ENCODE measurements around the gene FECH.

FECH gene

DNA sequence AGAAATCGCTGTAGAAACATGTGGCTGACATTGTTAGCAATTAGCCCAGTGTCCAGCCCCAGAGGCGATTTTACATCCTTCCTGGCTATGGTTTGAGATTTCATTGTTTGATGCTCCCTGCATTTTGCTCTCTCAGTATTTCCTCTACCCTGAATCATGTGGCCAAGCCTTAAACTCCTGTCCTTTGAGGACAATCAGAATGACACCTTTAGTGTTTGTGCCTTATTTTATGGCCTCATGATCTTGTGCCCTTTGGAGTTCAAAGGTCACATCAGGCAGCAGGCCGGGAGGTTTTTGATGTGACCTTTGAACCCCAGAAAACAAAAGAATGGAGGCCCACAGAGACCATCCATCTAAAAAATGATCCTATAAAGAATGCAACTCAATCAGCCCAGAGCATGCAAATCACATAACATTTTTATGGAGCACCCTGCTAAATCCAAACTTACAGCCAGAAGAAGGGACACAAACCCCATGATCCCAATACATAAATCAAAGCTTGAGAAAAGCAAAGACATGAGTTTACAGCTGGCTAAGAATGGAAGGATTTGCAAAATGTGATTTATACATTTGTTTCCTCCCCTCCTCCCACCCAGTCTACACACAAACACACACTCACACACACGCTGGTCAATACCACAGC, 52.5 kb downstream of the FECH start:
- POLR2A ChIA-PET, result interaction anchor here (1.3 kb wide), 1 partner anchor 883 kb away, joined by 3 read pairs; the partner anchor contains the start of gene WDR7
- CTCF ChIA-PET, result interaction anchor here (0.7 to 1.4 kb wide), 3 partner anchors 24 to 81 kb away, joined by 3 to 6 read pairs (median 4); no protein-coding TSS in a partner anchor
- Histone ChIP-seq H3K9me3 (ENCODE audit: control insufficient read depth, insufficient read depth, low read depth, low read length) (no peaks in the 10 kb centered on the region), H3K4me1 (ENCODE audit: control insufficient read depth, insufficient read depth, low read length) (0 out of 2 replicates have a peak, but pooled peaks cover 4% of the 10 kb centered on the region), H3K27ac (ENCODE audit: extremely low read depth, low read depth, low read length) (no peak overlapping the region), H3K4me3 (ENCODE audit: low read depth, low read length) (no peak overlapping the region), H3K36me3 (ENCODE audit: control insufficient read depth in 2 of 2, insufficient read depth in 1 of 2, low read length in 2 of 2) (no peaks in the 10 kb centered on the region)
- TF ChIP-seq, protein P1, sequence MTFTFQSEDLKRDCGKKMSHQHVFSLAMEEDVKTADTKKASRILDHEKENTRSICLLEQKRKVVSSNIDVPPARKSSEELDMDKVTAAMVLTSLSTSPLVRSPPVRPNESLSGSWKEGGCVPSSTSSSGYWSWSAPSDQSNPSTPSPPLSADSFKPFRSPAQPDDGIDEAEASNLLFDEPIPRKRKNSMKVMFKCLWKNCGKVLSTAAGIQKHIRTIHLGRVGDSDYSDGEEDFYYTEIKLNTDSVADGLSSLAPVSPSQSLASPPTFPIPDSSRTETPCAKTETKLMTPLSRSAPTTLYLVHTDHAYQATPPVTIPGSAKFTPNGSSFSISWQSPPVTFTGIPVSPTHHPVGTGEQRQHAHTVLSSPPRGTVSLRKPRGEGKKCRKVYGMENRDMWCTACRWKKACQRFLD (tag by site-specific recombination; IDR thresholded peaks at IDR 0.05), result no peak
- TF ChIP-seq PRDM6 (tag by site-specific recombination; IDR thresholded peaks at IDR 0.05), result no peak
- no peak for TF ChIP-seq SALL2 (tag by site-specific recombination; IDR thresholded peaks at IDR 0.05; ENCODE audit: borderline replicate concordance)
- no peak for TF ChIP-seq YY1 (tag by site-specific recombination; IDR thresholded peaks at IDR 0.05)
- no peak for TF ChIP-seq SCRT2 (tag by site-specific recombination; IDR thresholded peaks at IDR 0.05)
- TF ChIP-seq ZNF24 (tag by site-specific recombination; IDR thresholded peaks at IDR 0.05), result no peak
- no peak for TF ChIP-seq ZNF23 (tag by site-specific recombination; IDR thresholded peaks at IDR 0.05; ENCODE audit: borderline replicate concordance)
- no peak for TF ChIP-seq ZNF626 (tag by site-specific recombination; IDR thresholded peaks at IDR 0.05)
- TF ChIP-seq, protein P2, sequence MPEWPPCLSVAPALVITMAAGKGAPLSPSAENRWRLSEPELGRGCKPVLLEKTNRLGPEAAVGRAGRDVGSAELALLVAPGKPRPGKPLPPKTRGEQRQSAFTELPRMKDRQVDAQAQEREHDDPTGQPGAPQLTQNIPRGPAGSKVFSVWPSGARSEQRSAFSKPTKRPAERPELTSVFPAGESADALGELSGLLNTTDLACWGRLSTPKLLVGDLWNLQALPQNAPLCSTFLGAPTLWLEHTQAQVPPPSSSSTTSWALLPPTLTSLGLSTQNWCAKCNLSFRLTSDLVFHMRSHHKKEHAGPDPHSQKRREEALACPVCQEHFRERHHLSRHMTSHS (tag by site-specific recombination; IDR thresholded peaks at IDR 0.05), result no peak
- no peak for TF ChIP-seq ZNF391 (tag by site-specific recombination; IDR thresholded peaks at IDR 0.05; ENCODE audit: borderline replicate concordance, low read depth)
- no peak for TF ChIP-seq TRIM28 (IDR thresholded peaks at IDR 0.05; ENCODE audit: borderline replicate concordance, low read length)
- TF ChIP-seq, protein P3, sequence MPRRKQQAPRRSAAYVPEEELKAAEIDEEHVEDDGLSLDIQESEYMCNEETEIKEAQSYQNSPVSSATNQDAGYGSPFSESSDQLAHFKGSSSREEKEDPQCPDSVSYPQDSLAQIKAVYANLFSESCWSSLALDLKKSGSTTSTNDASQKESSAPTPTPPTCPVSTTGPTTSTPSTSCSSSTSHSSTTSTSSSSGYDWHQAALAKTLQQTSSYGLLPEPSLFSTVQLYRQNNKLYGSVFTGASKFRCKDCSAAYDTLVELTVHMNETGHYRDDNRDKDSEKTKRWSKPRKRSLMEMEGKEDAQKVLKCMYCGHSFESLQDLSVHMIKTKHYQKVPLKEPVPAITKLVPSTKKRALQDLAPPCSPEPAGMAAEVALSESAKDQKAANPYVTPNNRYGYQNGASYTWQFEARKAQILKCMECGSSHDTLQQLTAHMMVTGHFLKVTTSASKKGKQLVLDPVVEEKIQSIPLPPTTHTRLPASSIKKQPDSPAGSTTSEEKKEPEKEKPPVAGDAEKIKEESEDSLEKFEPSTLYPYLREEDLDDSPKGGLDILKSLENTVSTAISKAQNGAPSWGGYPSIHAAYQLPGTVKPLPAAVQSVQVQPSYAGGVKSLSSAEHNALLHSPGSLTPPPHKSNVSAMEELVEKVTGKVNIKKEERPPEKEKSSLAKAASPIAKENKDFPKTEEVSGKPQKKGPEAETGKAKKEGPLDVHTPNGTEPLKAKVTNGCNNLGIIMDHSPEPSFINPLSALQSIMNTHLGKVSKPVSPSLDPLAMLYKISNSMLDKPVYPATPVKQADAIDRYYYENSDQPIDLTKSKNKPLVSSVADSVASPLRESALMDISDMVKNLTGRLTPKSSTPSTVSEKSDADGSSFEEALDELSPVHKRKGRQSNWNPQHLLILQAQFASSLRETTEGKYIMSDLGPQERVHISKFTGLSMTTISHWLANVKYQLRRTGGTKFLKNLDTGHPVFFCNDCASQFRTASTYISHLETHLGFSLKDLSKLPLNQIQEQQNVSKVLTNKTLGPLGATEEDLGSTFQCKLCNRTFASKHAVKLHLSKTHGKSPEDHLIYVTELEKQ (tag by site-specific recombination; IDR thresholded peaks at IDR 0.05; ENCODE audit: borderline replicate concordance), result no peak
- TF ChIP-seq ZNF530 (tag by site-specific recombination; IDR thresholded peaks at IDR 0.05; ENCODE audit: low read depth), result no peak
- no peak for TF ChIP-seq ZNF670 (tag by site-specific recombination; IDR thresholded peaks at IDR 0.05; ENCODE audit: low read depth)
- no peak for TF ChIP-seq ZNF26 (tag by site-specific recombination; IDR thresholded peaks at IDR 0.05)
- no peak for TF ChIP-seq RBAK (tag by site-specific recombination; IDR thresholded peaks at IDR 0.05)
- TF ChIP-seq ZNF76 (tag by site-specific recombination; IDR thresholded peaks at IDR 0.05; ENCODE audit: borderline replicate concordance, low read depth), result no peak
- TF ChIP-seq MYNN (tag by site-specific recombination; IDR thresholded peaks at IDR 0.05; ENCODE audit: borderline replicate concordance), result no peak
- TF ChIP-seq ZNF175 (tag by site-specific recombination; IDR thresholded peaks at IDR 0.05), result no peak
- no peak for TF ChIP-seq ZSCAN23 (tag by site-specific recombination; IDR thresholded peaks at IDR 0.05)
